Measurements from ENCODE around the gene PAX2. TPM values are rescaled to one million over a fixed set of nuclear protein-coding genes. Genes with fewer than 3 reads are reported as not detected.

The PAX2 gene
- total RNA-seq, 4 donors from 2014 or later = not detected

DNA sequence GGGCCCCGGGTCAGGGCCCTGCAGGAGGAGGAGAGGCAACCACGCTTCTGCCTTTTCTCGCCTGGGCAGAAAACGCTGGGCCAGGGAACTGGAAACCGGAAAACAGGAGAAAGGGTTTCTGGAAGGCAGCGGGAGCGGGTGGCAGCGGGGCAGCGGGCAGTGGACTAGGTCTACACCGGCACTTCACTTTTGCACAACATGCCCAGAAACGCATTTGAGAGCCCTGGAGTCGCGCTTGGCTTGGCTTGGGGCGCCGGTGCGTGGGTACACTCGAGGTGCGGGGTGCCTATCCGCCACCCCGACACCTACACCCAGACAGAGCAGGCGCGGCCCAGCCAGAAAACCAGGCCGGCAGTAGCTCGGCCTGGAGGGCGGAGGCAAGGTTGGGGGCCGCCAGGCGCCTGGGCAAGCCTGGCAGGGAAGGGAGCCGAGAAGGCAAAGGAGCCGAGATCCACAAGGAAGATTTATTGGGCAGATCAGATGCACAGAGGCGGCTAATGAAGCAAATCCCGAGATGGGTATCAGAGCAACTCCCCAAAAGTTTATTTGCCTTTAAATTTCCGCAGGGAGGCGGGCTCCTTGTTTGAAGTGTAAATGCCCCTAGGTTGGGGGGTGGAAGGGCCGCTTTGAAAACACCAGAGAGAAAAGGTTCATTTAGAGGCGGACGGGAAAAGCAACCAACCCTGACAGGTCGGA lies 3.2 kb upstream of the PAX2 start:
- no peak overlapping the region for H3K27ac ChIP-seq (replicated peaks in 1 of 4)
- intact Hi-C loops (cut with DNase I) = loop anchor here (5.0 kb wide), 1 partner anchor 70 kb away; no protein-coding TSS in a partner anchor

DNA sequence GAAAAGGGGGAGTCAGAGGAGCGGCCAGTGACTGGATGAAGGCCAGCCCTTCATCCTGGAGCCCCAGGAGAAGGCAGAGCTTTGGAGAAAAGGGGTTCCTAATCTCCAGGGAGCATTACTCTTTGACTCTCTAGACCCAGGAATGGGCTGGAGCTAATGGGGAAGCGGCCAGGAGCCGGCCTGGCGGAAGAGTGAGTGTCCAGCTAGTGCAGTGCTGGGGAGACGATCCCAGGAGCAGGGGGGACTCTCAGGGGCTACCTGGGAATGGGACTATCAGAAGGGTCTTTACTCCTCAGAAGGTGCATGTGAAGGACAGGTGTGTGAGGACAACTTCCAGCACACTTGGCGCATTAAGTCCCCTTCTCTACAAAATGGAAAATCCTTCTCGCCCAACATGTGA lies 2.4 kb upstream of the PAX2 start:
- intact Hi-C loops (cut with DNase I) = loop anchor here (5.0 kb wide), 1 partner anchor 71 kb away; no protein-coding TSS in a partner anchor
- H3K4me1 ChIP-seq = peaks cover 39 to 94% (median 83%) of the 10 kb centered on the region in 4 donors
- no peaks in the 10 kb centered on the region for H3K36me3 ChIP-seq
- WGBS = 29% methylated on average over 7 of the region's 7 CpGs
- no peak overlapping the region for H3K4me3 ChIP-seq
- DNase-seq (ENCODE audit: extremely low spot score) = no peak
- H3K9me3 ChIP-seq = no peaks in the 10 kb centered on the region
- TF ChIP-seq POLR2AphosphoS5 (IDR thresholded peaks at IDR 0.05) (no peak), POLR2A (IDR thresholded peaks at IDR 0.05; ENCODE audit: low read depth) (no peak), EP300 (IDR thresholded peaks at IDR 0.05) (no peak)
- TF ChIP-seq, protein P1, sequence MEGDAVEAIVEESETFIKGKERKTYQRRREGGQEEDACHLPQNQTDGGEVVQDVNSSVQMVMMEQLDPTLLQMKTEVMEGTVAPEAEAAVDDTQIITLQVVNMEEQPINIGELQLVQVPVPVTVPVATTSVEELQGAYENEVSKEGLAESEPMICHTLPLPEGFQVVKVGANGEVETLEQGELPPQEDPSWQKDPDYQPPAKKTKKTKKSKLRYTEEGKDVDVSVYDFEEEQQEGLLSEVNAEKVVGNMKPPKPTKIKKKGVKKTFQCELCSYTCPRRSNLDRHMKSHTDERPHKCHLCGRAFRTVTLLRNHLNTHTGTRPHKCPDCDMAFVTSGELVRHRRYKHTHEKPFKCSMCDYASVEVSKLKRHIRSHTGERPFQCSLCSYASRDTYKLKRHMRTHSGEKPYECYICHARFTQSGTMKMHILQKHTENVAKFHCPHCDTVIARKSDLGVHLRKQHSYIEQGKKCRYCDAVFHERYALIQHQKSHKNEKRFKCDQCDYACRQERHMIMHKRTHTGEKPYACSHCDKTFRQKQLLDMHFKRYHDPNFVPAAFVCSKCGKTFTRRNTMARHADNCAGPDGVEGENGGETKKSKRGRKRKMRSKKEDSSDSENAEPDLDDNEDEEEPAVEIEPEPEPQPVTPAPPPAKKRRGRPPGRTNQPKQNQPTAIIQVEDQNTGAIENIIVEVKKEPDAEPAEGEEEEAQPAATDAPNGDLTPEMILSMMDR (IDR thresholded peaks at IDR 0.05) = no peak
- peaks cover 7 to 100% (median 92%) of the 10 kb centered on the region in 4 donors for H3K27me3 ChIP-seq
- no peak overlapping the region for H3K27ac ChIP-seq (replicated peaks in 1 of 4)

More for the DNA sequence above, 3.2 kb upstream of the PAX2 start:
- H3K36me3 ChIP-seq = no peaks in the 10 kb centered on the region
- WGBS = 14% methylated on average over 18 of the region's 37 CpGs
- no peak for TF ChIP-seq EP300 (IDR thresholded peaks at IDR 0.05)
- TF ChIP-seq, protein P1 (IDR thresholded peaks at IDR 0.05) = no peak
- TF ChIP-seq POLR2AphosphoS5 (IDR thresholded peaks at IDR 0.05) = no peak
- no peak for TF ChIP-seq POLR2A (IDR thresholded peaks at IDR 0.05; ENCODE audit: low read depth)
- no peak overlapping the region for H3K4me3 ChIP-seq
- no peak for DNase-seq (ENCODE audit: extremely low spot score)
- H3K4me1 ChIP-seq = peaks cover 39 to 94% (median 83%) of the 10 kb centered on the region in 4 donors
- H3K27me3 ChIP-seq = peaks cover 4 to 100% (median 95%) of the 10 kb centered on the region in 4 donors
- H3K9me3 ChIP-seq = no peaks in the 10 kb centered on the region

DNA sequence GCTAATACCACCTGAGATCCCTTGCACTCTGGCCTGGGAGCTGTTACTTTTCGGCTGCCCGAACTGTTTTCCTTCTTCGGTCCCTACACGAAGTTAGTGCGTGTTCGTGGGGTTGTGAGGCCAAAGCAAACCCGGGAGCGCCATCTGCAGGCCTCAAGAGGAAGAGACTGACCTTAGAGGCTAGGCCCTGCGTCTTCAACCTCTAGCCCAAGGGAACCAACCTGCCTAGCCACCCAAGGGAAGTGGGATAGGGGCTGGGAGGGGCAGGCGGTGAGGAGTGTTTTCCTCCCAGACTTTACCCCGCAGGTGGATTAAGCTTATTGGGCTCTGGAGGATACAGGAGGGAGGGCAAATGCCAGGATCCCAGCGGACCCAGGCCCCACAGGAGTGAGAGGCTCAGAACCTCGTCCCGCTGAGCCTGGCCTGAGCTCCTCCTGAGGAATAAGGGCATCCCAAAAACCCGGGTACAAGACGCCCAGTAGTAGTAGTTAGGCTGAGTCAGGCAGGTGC lies 1.7 kb upstream of the PAX2 start:
- Histone ChIP-seq H3K4me3 (peak overlapping the region in 1 of 4 donors; percentile 47), H3K9me3 (no peaks in the 10 kb centered on the region), H3K36me3 (no peaks in the 10 kb centered on the region), H3K4me1 (peaks cover 46 to 94% (median 83%) of the 10 kb centered on the region in 4 donors), H3K27ac (replicated peaks in 1 of 4) (no peak overlapping the region), H3K27me3 (peaks cover 7 to 100% (median 91%) of the 10 kb centered on the region in 4 donors)
- TF ChIP-seq EP300 (IDR thresholded peaks at IDR 0.05) = no peak
- TF ChIP-seq, protein P1 (IDR thresholded peaks at IDR 0.05) = peak; percentile 36 to 53 (median 39)
- TF ChIP-seq POLR2A (IDR thresholded peaks at IDR 0.05; ENCODE audit: low read depth) = no peak
- WGBS = 2% methylated on average over 15 of the region's 16 CpGs
- no peak for DNase-seq (ENCODE audit: extremely low spot score)
- intact Hi-C loops (cut with DNase I) = loop anchor here (5.0 kb wide), 1 partner anchor 71 kb away; no protein-coding TSS in a partner anchor

DNA sequence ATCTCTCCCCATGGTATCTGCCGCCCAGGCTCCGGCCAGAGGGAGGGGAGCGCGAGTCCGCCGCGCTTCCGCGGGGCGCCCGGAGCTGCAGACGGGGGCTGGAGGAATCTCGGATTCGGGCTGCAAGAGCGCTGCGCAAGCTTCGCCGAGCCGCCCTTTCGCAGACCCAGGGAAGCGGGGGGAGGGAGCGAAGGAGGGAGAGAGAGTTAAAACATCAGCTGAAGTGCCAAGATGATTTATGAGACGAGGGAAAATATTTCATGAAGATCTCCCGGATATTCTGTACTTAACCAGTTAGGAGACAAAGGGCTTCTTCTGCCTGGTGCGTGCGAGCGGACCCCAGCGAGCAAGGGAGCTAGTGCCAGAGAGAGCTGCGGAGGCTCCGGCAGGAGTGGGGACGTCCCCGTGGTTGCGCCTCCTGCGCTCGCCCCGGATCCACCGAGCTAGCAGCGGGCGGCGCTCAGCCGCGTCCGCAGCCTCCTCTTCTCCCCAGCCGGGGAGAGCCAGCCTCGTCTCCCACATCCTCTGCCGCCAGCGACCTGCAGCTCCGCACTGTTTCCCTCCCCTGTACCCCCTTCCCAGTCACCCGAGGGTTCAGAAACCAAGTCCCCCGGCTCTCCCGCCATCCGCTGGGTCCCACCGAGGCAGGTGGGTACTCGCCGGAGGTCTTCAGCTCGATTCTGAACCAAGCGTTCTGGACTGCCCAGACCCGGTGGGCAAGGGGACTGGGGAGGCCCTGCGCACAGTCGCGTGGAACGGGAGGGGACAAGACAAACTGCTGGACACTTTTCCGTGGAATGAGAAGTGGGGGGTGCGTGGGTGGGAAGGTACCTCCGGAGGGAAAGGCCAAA lies 1.0 kb upstream of the PAX2 start:
- Histone ChIP-seq H3K27me3 (peaks cover 7 to 100% (median 91%) of the 10 kb centered on the region in 4 donors), H3K36me3 (no peaks in the 10 kb centered on the region), H3K4me3 (peak overlapping the region; percentile 42 to 53 (median 46)), H3K4me1 (peaks cover 46 to 94% (median 84%) of the 10 kb centered on the region in 4 donors), H3K9me3 (no peaks in the 10 kb centered on the region), H3K27ac (replicated peaks in 1 of 4) (no peak overlapping the region)
- no peak for DNase-seq (ENCODE audit: extremely low spot score)
- TF ChIP-seq, protein P1 (IDR thresholded peaks at IDR 0.05) = no peak
- TF ChIP-seq EP300 (IDR thresholded peaks at IDR 0.05) = no peak
- TF ChIP-seq POLR2AphosphoS5 (IDR thresholded peaks at IDR 0.05) = no peak
- no peak for TF ChIP-seq POLR2A (IDR thresholded peaks at IDR 0.05; ENCODE audit: low read depth)
- intact Hi-C loops (cut with DNase I) = loop anchor here (5.0 kb wide), 1 partner anchor 72 kb away; no protein-coding TSS in a partner anchor
- 4% methylated on average over 40 of the region's 65 CpGs for WGBS
